Epithelial cell of esophagus (primary cell): ENCODE measurements around the gene KRT12.
"Not testable (repeated sequence)": the region's sequence is repeated elsewhere in the genome, so short reads cannot be mapped to it uniquely, and the experiment has no call there.

ENCODE experiments used
- DNase-seq: peaks from one replicate; pipeline ENCODE4 v3.0.0; 2010; ENCODE audit warnings: low read depth
- H3K4me3 ChIP-seq: 2 replicates; pipeline ENCODE4 v1.5.1; 2011; ENCODE audit warnings: mild to moderate bottlenecking, low read length, control low read depth
- CTCF ChIP-seq: IDR thresholded peaks from 2 replicates; pipeline ENCODE4 v1.5.1; 2011; ENCODE audit warnings: low read depth, mild to moderate bottlenecking, low read length, control low read depth, inconsistent platforms; ENCODE audit not compliant: insufficient read depth; ENCODE audit errors: missing control alignments

Gene KRT12

DNA sequence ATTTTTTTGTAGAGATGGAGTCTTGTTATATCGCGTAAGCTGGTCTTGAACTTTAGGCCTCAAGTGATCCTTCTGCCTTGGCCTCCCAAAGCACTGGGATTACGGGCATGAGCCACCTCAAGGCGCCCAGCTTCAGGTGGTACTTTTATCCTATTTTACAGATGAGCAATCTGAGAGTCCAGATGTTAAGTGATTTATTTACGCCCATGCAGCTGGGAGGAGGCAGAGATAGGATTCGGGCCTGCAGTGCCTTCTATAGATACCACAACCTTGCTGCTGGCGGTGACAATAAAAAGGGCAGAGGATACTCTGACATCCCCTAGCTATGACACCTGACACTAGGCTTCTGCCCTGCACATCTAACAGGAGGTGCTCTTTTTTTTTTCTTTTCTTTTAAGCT, 4.3 kb upstream of the KRT12 start:
- no peak overlapping the region for H3K4me3 ChIP-seq
- TF ChIP-seq CTCF, result no peak
- DNase-seq, result no peak

- no peak for DNase-seq
- TF ChIP-seq CTCF, result no peak
- no peak overlapping the region for H3K4me3 ChIP-seq
Observed at GRCh38 chr17:40870136-40870535, 3.1 kb upstream of the KRT12 start.

GRCh38 chr17:40864661-40865390, 2.2 kb downstream of the KRT12 start:
- DNase-seq, result no peak
- no peak for TF ChIP-seq CTCF
- no peak overlapping the region for H3K4me3 ChIP-seq

DNA sequence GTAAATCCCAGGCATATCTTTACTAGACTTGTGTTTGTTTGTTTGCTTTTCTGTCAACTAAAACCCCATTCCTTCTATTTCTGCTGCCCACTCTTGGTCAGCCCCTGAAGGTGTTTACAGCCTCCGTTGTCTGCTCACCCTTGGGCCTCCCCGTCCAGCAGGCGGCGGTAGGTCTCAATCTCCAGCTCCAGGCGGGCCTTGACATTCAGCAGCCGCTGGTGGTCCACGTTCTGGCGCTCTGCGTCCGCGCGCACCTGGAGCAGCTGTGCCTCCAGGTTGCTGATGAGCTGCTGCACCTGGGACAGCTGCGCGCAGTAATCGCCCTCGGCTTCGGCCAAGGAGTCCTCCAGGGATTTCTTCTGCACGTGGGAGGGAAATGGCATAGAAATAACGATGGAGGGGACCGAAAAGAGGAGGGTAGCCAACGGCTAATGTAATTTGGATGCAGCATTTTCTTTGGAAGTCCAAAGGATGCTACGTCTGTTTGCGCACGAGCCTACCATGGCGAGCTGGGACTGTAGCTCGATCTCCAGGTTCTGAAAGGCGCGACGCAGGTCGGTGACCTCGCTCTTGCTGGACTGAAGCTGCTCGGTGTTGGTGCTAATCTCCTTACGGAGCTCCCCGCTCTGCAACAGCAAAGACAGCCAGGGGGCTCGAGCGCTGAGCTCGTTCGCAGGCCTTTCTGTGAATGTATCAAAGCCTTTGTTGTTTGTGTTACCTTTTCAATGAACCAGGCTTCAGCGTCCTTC, 3.9 kb downstream of the KRT12 start:
- peak; percentile 33 for TF ChIP-seq CTCF
- no peak overlapping the region for H3K4me3 ChIP-seq
- DNase-seq, result no peak

DNA sequence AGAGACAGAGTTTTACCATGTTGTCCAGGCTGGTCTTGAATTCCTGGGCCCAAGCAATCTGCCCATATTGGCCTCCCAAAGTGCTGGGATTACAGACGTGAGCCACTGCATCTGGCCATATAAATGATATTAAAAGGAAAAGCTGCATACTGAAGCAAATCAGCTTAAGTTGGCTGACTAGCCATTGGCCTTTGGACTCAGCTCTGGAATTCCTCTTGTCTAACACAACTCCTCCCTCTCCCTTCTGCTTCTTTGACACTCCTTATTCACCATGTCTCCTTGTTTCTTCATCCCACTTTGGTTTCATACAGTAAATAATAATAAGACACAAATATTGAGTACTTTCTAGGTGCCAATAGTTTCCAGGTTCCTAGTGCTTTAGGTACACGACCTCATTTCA, 7.5 kb downstream of the KRT12 start:
- H3K4me3 ChIP-seq, result no peak overlapping the region
- DNase-seq, result no peak
- TF ChIP-seq CTCF, result no peak

GRCh38 chr17:40858667-40859066, 8.4 kb downstream of the KRT12 start:
- not testable (repeated sequence) for H3K4me3 ChIP-seq, DNase-seq

- TF ChIP-seq CTCF, result no peak
- no peak for DNase-seq
- no peak overlapping the region for H3K4me3 ChIP-seq
Observed at GRCh38 chr17:40857535-40857934, 9.5 kb downstream of the KRT12 start.
